Bronchial epithelial cell (primary cell): ENCODE results near the gene LRP2. TPM values are rescaled to one million over a fixed set of nuclear protein-coding genes. Genes with fewer than 3 reads are reported as not detected.

Experiments
- DNase-seq: peaks from one replicate; pipeline ENCODE4 v3.0.0-alpha.2; 2010; ENCODE audit warnings: low read depth
- FAIRE-seq: peaks from 2 replicates; lab custom pipeline; 2011; peaks lifted over from hg19 to GRCh38; lab: Jason Lieb, UNC
- H3K27me3 ChIP-seq: 2 replicates; pipeline ENCODE4 v1.5.1; 2011; ENCODE audit warnings: low read length; ENCODE audit not compliant: control insufficient read depth, insufficient read depth
- H3K36me3 ChIP-seq: 2 replicates; pipeline ENCODE4 v1.5.1; 2011; ENCODE audit warnings: low read length; ENCODE audit not compliant: control insufficient read depth, insufficient read depth
- H3K4me3 ChIP-seq: 2 replicates; pipeline ENCODE4 v1.5.1; 2011; ENCODE audit warnings: mild to moderate bottlenecking, low read depth, low read length, control low read depth
- total RNA-seq: library from RNA; depleted of rRNA; stranded (reverse); fragments of >200 nt; gene quantifications from 2 replicates; pipeline ENCODE4 v1.2.1, GENCODE V29; 2014
- TF ChIP-seq, protein P1 (sequence below): IDR thresholded peaks from 2 replicates; pipeline ENCODE4 v1.5.1; 2011; ENCODE audit warnings: mild to moderate bottlenecking, moderate library complexity, low read length, control low read depth, inconsistent platforms; ENCODE audit not compliant: insufficient read depth, severe bottlenecking

The LRP2 gene
- total RNA-seq, 1 donor from 2014 or later, result not detected

DNA sequence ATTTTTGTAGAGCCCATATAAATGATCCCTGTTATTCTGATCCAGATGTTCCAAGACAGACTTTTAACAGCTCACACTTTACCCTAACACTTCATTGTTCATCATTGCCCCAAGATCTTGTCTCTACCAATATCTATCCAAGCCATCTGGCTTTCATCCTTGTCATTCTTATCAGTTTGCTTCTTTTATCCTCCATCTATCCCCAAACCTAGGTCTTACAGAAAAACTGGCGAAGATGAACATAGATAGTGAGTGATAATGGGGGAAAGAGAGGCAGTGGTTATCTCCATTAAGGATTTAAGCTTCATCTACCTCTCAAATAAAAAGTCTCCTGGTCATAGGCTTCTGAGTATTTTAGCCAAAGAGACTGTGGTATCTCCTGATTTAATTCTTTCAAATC lies 203.5 kb downstream of the LRP2 start:
- no peak overlapping the region for H3K4me3 ChIP-seq
- peaks cover 1% of the 10 kb centered on the region for H3K27me3 ChIP-seq
- FAIRE-seq, result no peak
- TF ChIP-seq, protein P1, sequence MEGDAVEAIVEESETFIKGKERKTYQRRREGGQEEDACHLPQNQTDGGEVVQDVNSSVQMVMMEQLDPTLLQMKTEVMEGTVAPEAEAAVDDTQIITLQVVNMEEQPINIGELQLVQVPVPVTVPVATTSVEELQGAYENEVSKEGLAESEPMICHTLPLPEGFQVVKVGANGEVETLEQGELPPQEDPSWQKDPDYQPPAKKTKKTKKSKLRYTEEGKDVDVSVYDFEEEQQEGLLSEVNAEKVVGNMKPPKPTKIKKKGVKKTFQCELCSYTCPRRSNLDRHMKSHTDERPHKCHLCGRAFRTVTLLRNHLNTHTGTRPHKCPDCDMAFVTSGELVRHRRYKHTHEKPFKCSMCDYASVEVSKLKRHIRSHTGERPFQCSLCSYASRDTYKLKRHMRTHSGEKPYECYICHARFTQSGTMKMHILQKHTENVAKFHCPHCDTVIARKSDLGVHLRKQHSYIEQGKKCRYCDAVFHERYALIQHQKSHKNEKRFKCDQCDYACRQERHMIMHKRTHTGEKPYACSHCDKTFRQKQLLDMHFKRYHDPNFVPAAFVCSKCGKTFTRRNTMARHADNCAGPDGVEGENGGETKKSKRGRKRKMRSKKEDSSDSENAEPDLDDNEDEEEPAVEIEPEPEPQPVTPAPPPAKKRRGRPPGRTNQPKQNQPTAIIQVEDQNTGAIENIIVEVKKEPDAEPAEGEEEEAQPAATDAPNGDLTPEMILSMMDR, result no peak
- DNase-seq, result no peak
- H3K36me3 ChIP-seq, result no peaks in the 10 kb centered on the region

DNA sequence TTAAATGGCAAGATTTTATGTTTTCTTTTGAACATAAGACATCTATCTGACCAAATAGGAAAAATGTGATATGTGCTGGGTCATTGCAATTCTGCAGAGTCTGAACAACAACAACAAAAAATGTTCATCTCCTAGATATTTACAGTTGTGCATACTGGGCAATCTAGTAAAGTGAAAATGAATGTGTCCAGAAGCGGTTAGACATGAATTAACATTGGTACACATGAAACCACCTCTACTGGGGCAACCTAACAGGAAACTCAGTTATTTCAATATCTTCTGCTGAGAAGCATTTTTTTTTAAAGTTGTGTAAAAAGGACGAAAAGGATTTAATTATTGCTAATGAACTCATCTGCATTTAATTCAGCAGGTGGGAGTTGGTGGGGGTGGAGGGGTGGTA lies 216.1 kb downstream of the LRP2 start:
- no peak for FAIRE-seq
- Histone ChIP-seq H3K4me3 (no peak overlapping the region), H3K27me3 (no peaks in the 10 kb centered on the region), H3K36me3 (no peaks in the 10 kb centered on the region)
- TF ChIP-seq, protein P1, result no peak
- DNase-seq, result no peak

DNA sequence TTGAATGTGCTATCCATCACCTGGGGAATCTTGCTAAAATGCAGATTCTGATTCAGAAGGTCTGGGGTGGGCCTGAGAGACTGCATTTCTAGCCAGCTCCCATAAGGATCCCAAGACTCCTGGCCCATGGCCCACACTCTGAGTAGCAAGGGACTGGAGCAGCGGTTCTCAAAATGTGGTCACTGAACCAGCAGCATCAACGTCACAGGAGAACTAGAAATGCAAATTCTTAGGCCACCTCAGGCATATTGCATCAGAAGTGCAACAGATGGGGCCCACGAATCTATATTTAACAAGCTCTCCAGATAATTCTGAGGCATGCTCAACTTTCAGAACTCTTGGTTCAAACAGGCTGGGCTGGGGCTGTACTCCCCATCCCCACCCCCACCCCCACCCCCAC lies 218.3 kb downstream of the LRP2 start:
- TF ChIP-seq, protein P1, result no peak
- FAIRE-seq (no peak), DNase-seq (no peak)
- no peak overlapping the region for H3K4me3 ChIP-seq
- no peaks in the 10 kb centered on the region for H3K27me3 ChIP-seq
- H3K36me3 ChIP-seq, result no peaks in the 10 kb centered on the region

DNA sequence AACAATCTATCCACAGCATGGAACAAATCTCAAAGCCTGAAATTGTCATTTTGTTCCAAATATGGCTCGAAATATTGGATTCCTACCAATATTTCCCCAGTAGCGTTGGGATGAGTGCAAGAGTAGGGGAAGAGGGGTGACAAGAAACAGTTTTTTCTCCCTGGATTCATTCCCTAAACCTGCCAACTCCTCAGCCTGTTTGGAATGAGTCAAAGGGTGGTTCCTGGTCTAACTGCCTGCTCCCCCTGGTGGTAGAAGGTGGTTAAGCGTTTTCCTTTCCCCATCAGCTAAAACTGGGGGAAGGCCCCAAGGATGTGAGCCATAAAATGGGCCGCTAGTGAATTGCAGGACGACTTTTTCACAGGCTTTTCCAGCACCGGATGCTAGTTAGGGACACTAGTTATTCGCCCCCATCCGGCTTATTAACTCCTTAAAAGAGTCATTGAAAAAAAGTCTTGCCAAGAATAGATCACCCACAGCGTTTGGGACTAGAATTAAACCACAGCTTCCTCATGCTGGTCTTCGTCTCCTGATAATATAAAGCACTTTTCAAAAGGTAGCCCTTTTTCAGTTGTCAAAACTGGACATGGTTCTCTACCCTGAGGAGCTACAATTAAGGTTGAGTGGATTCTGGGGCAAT lies 220.5 kb downstream of the LRP2 start:
- Histone ChIP-seq H3K4me3 (no peak overlapping the region), H3K36me3 (no peaks in the 10 kb centered on the region), H3K27me3 (no peaks in the 10 kb centered on the region)
- FAIRE-seq (no peak), DNase-seq (peak; percentile 64)
- TF ChIP-seq, protein P1, result peak; percentile 91

DNA sequence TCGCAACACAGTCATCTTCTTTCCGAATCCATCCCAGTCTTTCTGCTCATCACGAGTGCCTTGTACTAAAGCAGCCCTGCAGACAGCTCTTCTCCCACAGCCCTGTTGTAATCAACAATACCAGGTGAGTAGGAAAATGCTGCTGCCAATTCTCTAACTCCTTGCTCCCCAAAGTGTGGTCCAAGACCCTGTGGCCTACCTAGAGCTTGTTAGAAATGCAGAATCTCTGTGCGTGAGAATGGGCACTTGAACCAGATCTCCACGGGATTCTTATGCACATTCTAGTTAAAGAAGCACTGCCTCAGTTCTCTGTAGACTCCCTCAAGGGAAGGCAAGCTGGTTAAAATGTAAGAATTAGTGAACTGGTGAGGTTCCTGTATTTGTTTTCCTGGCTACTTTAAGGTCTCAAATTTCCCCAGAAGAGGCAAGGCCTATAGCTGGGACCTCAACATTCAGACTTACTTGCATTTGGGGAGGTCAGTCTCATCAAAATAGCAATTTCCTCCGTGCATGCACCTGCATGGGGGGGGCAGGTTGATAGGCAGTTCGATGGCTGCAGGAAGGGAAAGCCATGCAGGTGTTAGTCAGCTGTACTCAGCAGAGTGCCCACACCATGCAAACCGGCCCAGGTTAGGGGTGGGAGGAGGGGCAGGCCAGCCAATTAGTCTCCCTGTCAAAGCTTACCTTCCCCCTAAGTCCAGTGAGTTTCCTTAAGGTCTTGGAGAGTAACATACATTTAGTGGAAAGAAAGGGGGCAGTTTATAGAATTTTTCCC lies 222.2 kb downstream of the LRP2 start:
- DNase-seq (no peak), FAIRE-seq (no peak)
- Histone ChIP-seq H3K27me3 (no peaks in the 10 kb centered on the region), H3K36me3 (no peaks in the 10 kb centered on the region), H3K4me3 (no peak overlapping the region)
- TF ChIP-seq, protein P1, result no peak
